ENCODE results near the gene CDKAL1. TPM values are rescaled to one million over a fixed set of nuclear protein-coding genes. Genes with fewer than 3 reads are reported as not detected.
"Not testable (repeated sequence)": the region's sequence is repeated elsewhere in the genome, so short reads cannot be mapped to it uniquely, and the experiment has no call there.

CDKAL1 gene
- polyA plus RNA-seq, 1 donor from 2014 or later, result 29.2 TPM

DNA sequence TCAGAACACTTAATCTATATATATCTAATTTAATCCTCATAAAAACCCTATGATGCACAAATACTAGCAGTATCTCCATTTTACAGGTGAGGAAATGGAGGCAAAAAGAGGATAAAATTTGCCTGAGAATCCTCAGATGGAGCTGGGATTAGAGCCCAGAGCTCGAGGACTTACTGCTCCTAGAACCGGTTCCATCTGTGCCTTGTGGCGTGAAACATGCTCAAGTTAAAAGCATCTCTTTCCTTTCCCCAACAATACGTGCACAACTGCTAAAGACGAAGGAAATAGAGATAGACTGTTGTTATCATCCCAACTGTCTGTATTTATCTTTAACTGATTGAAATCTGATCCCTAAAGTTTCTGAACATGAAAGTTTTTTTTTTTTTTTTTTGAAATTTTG, 691.7 kb downstream of the CDKAL1 start:
- Mint-ChIP-seq H3K27ac (no peak overlapping the region), H3K27me3 (no peaks in the 10 kb centered on the region), H3K36me3 (peaks cover 21% of the 10 kb centered on the region)

DNA sequence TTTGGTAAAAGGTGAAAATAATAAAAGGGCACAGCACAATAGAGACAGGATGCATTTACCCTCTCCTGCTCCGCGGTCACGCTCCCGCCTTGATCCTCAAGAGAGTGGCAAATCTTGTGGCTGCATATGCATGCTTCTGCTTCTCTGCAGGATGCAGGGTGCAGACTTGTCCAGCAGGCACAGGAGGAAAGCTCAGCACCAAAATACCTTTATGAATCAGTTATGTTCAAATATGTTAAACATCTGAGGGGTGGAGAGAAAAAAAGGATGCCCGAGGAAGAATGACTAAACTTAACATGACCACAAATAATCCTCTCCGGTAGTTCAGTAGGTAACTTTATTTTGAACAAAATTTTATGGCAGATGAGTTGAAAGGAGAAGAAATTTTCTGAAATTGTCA, 693.2 kb downstream of the CDKAL1 start:
- Mint-ChIP-seq H3K4me1 (no peaks in the 10 kb centered on the region), H3K27me3 (no peaks in the 10 kb centered on the region), H3K27ac (no peak overlapping the region), H3K4me3 (no peak overlapping the region), H3K36me3 (peaks cover 29% of the 10 kb centered on the region), H3K9me3 (no peaks in the 10 kb centered on the region)

More for the DNA sequence above, 691.7 kb downstream of the CDKAL1 start:
- no peaks in the 10 kb centered on the region for H3K4me1 Mint-ChIP-seq
- H3K4me3 Mint-ChIP-seq, result no peak overlapping the region
- H3K9me3 Mint-ChIP-seq, result no peaks in the 10 kb centered on the region

DNA sequence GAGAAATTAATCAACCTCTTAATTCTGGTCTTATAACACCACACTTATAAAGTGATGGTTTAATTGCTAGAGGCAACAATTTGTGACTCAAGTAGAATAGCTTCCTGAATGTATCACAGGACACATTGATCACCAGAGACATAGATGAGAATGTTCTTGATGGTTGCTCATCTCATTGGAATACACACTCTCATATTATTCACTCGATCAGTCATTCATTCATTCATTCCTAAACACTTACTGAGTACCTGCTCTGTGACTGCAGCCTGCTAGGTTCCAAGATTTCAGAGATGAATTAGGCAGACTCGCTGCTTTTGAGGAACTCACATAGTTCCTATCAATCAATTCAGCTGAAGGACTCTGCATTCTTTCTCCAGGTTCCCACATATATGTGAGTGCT, 694.2 kb downstream of the CDKAL1 start:
- no peaks in the 10 kb centered on the region for H3K4me1 Mint-ChIP-seq
- no peak overlapping the region for H3K4me3 Mint-ChIP-seq
- H3K9me3 Mint-ChIP-seq, result peaks cover 0 to 2% (median 0%) of the 10 kb centered on the region in 3 donors
- peaks cover 31% of the 10 kb centered on the region for H3K36me3 Mint-ChIP-seq
- no peak overlapping the region for H3K27ac Mint-ChIP-seq
- no peaks in the 10 kb centered on the region for H3K27me3 Mint-ChIP-seq

DNA sequence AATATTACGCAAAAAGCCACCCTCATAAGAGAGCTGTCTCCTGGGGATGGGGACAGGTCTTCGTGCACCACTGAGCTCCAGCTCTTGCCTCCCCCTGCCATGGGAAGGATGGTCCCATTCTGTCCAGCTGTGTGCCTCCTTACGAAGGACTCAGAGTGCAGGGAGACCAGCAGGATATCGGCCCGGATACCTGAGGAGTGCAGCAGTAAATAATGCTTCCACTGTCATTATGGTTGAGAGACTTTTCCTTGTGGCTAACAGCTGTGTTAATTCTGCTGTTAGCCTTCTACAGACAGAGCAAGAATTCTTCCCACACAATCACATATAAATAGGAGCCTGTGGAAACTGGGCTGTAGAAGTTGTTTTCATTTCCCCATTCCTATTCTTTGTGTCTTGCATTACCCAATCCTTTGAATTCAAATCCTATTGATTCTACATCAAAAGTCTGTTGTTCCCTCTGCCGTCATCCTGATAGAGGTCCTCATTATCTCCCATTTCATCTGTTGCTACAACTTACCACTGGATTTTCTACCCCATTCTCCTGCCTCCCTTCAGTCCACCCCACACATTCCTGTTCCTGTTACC, 694.7 kb downstream of the CDKAL1 start:
- Mint-ChIP-seq H3K4me1 (no peaks in the 10 kb centered on the region), H3K4me3 (no peak overlapping the region), H3K27ac (no peak overlapping the region), H3K9me3 (peaks cover 0 to 2% (median 0%) of the 10 kb centered on the region in 3 donors), H3K36me3 (peaks cover 34% of the 10 kb centered on the region), H3K27me3 (no peaks in the 10 kb centered on the region)

DNA sequence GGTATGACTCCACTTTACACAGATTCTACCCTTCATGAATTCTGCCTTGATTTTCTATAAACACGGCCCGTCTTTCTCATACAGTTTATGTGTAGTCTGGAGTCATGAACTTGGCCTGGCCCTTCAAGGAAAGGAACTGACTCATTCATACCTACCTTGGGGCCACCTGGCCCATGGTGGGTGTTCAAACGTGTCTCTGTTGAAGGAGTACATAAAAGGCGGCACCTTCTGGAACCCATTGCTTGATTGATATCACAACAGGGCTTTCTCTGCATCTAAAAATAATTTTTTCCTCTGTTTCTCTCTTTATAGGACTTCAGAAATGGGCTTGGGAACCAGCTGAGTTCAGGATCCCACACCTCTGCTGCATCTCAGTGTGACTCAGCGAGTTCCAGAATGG, 696.3 kb downstream of the CDKAL1 start:
- Mint-ChIP-seq H3K27ac (no peak overlapping the region), H3K36me3 (peaks cover 40% of the 10 kb centered on the region), H3K4me3 (no peak overlapping the region), H3K9me3 (peaks cover 2 to 6% (median 2%) of the 10 kb centered on the region in 3 donors), H3K27me3 (no peaks in the 10 kb centered on the region), H3K4me1 (peaks cover 0 to 3% (median 0%) of the 10 kb centered on the region in 3 donors)

DNA sequence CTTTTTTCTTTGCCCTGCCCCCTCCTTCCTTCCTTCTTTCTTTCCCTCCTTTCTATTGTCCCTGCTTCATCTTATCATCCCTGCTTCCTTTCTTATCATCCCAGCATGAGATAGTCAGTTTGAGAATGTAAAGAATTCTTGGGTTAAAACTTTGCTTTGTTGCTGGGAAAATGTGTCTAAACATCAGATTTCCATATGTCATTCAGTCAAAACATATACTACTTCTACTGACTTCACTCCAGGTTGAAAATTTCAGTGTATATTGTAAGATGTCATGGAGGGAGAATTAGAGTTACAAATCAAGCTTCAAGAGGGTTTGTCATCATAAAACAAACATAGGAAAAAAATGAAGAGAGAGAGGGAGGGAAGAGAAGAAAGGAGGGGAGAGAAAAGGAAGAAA, 700.9 kb downstream of the CDKAL1 start:
- Mint-ChIP-seq H3K27me3 (no peaks in the 10 kb centered on the region), H3K4me1 (peaks cover 0 to 3% (median 0%) of the 10 kb centered on the region in 3 donors), H3K27ac (no peak overlapping the region), H3K9me3 (peaks cover 6 to 22% (median 13%) of the 10 kb centered on the region in 3 donors), H3K36me3 (peaks cover 32% of the 10 kb centered on the region), H3K4me3 (no peak overlapping the region)

DNA sequence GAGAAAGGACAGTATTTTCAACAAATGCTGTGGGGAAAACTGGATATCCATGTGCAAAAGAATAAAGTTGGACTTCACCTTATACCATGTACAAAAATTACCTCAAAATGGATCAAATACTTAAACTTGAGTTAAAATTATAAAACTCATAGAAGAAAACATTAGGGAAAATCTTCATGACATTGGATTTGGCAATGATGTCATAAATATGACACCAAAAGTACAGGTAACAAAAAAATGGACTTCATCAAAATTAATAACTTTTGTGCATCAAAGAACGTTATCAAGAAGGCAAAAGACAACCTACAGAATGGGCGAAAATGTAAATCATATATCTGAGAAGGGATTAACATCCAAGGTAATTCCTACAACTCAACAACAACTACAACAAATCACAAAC, 704.0 kb downstream of the CDKAL1 start:
- H3K27ac Mint-ChIP-seq, result no peak overlapping the region
- no peaks in the 10 kb centered on the region for H3K27me3 Mint-ChIP-seq
- peaks cover 11% of the 10 kb centered on the region for H3K36me3 Mint-ChIP-seq
- peaks cover 8 to 22% (median 15%) of the 10 kb centered on the region in 3 donors for H3K9me3 Mint-ChIP-seq
- no peak overlapping the region for H3K4me3 Mint-ChIP-seq
- H3K4me1 Mint-ChIP-seq, result peaks cover 0 to 3% (median 0%) of the 10 kb centered on the region in 3 donors

DNA sequence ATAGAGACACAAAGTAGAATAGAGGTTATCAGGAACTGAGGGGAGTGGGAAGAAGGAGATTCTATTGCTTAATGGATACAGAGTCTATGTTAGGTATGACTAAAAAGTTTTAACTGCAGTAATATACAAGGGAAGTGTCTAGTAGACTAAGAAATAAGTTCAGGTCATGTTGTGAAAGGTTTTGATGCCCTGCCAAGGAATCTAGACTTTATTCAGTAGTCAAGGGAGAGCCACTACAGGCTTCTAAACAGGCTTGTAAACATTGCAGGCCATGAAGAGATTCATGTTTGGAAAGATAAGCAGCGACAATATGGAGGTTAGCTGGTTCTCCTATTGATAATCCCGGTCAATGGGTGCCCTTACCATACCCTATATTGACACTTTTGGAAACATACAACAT, 706.5 kb downstream of the CDKAL1 start:
- H3K27me3 Mint-ChIP-seq, result no peaks in the 10 kb centered on the region
- H3K4me1 Mint-ChIP-seq, result peaks cover 0 to under 1% (median 0%) of the 10 kb centered on the region in 3 donors
- H3K36me3 Mint-ChIP-seq, result no peaks in the 10 kb centered on the region
- peaks cover 6 to 16% (median 15%) of the 10 kb centered on the region in 3 donors for H3K9me3 Mint-ChIP-seq
- no peak overlapping the region for H3K27ac Mint-ChIP-seq
- H3K4me3 Mint-ChIP-seq, result no peak overlapping the region

DNA sequence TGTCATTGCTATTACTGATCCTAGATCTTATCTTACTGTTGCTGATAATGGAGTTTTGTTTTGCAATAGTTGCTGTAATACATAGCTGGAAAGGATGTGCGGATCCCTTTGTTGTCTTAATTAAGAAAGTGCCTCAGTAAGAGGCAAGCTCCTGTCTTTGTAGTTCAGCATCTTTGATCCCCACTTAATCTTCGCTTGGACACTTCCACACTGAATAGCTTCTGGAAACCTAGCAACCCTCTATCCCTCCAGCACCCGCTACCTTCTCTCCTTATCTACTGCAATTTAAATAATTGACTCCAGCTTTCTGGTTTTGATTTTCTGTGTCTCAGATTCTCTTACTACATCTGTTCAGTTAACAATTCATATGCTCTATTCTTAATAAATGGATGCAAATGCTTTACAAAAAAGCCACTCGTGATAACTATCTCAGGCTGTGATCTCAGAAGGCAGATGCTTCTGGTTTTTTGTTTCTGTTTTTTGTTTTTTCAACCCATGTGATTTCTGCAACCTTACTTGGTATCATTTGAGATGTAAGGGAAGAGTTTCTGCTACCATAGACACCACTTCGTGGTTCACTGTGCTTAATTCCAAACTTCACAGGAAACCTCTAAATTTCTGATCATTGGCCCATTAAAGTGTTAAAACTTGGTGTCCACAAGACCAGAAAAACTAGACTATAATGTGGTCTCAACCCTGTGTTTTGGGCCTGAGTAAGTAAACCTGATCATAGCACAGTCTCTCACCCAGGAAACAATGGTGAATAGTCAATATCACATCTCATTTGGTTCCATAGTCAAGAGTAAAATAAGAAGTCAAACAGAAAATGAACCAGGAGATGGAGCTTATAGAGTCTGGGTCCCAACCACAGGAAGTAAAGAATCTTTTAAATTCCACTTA, 707.2 kb downstream of the CDKAL1 start:
- H3K4me3 Mint-ChIP-seq, result no peak overlapping the region
- peaks cover under 1 to 2% (median 2%) of the 10 kb centered on the region in 3 donors for H3K4me1 Mint-ChIP-seq
- no peaks in the 10 kb centered on the region for H3K27me3 Mint-ChIP-seq
- H3K9me3 Mint-ChIP-seq, result peaks cover 6 to 16% (median 15%) of the 10 kb centered on the region in 3 donors
- H3K36me3 Mint-ChIP-seq, result peaks cover 1% of the 10 kb centered on the region
- H3K27ac Mint-ChIP-seq, result peak overlapping the region in 1 of 3 donors; percentile 1

DNA sequence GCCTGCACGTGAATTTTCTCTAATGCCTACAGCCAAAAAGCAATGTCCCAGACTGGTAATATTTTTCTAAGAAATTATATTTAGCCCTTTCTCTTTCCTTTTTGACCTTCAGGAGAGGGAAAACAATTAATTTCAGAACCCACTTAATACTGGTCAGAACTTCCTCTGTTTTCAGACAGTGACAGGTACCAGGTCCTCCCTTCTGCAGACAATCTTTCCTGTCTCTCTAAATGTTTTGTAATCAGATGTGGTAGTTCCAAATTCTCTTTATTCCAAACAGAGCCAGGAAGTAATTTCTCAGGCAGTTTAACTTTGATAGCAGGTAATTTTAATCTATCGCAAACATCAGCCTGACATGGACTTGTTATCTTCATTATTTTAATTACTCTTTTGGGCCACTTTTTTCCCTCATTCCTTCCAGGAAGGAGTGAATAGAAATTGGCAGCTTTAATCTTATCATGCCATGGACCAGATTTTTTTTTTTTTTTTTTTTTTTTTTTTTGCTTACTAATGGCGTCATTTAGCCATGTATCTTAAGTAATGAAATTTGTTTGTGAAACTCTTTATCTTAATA, 710.7 kb downstream of the CDKAL1 start:
- H3K4me3 Mint-ChIP-seq, result no peak overlapping the region
- no peak overlapping the region for H3K27ac Mint-ChIP-seq
- H3K4me1 Mint-ChIP-seq, result peaks cover 2 to 6% (median 4%) of the 10 kb centered on the region in 3 donors
- no peaks in the 10 kb centered on the region for H3K27me3 Mint-ChIP-seq
- peaks cover under 1 to 4% (median 2%) of the 10 kb centered on the region in 3 donors for H3K9me3 Mint-ChIP-seq
- peaks cover 2% of the 10 kb centered on the region for H3K36me3 Mint-ChIP-seq

DNA sequence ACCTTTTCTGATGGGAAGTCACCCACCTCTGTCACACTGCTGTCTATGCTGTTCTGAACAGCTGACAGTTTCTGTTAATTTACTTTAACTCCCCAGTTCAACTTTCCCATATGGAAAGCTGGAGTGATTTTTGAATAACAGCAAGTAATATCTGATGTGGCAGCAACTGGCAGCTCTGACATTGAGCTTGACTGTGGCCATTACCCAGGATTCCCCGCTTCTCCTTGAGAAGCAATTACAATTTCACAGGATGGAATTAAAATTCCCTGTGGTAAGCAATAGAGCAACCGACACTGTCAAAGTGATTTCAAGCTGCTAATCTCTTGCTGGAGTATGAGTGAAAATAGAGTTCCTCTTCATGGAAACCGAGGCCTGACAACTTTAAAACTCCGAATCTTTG, 711.2 kb downstream of the CDKAL1 start:
- Mint-ChIP-seq H3K4me3 (no peak overlapping the region), H3K4me1 (peaks cover 2 to 6% (median 4%) of the 10 kb centered on the region in 3 donors), H3K27ac (no peak overlapping the region)

DNA sequence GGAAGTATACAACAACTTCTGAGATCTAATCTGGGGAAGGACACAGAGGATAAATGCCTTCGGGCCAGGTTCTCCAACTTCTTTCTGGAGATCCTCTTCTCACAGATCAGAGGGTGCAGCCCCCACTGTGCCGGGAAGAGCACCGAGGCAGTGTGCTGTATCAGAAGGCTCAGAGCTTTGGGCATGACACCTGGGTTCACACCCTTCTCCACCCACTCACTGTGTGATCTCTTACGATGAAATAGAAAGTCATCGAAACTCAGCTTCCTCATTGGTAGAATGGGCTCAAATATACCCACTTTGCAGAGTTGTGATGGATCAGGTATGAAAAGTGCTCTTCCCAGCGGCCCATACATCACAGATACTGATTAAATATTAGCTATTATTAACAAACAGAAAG, 711.8 kb downstream of the CDKAL1 start:
- Mint-ChIP-seq H3K4me1 (peaks cover 2 to 6% (median 4%) of the 10 kb centered on the region in 3 donors), H3K9me3 (peaks cover 2 to 4% (median 2%) of the 10 kb centered on the region in 3 donors), H3K27me3 (peaks cover 2% of the 10 kb centered on the region), H3K4me3 (no peak overlapping the region), H3K36me3 (peaks cover 2% of the 10 kb centered on the region), H3K27ac (no peak overlapping the region)

More for the DNA sequence above, 711.2 kb downstream of the CDKAL1 start:
- H3K36me3 Mint-ChIP-seq, result peaks cover 2% of the 10 kb centered on the region
- H3K9me3 Mint-ChIP-seq, result peaks cover 2 to 3% (median 2%) of the 10 kb centered on the region in 3 donors
- no peaks in the 10 kb centered on the region for H3K27me3 Mint-ChIP-seq

DNA sequence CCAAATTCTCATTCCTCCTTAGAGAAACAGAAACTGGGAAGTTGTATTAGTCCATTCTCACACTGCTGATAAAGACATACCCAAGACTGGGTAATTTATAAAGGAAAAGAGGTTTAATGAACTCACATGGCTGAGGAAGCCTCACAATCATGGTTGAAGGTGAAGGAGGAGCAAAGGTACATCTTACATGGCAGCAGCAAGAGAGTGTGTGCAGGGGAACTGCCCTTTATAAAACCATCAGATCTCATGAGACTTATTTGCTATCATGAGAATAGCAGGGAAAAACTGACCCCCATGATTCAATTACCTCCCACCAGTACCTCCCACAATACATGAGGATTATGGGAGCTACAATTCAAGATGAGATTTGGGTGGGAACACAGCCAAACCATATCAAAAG, 720.2 kb downstream of the CDKAL1 start:
- not testable (repeated sequence) for H3K4me1 Mint-ChIP-seq, H3K4me3 Mint-ChIP-seq, H3K36me3 Mint-ChIP-seq, H3K27me3 Mint-ChIP-seq, H3K27ac Mint-ChIP-seq
- H3K9me3 Mint-ChIP-seq, result peaks cover 3 to 12% (median 6%) of the 10 kb centered on the region in 3 donors

DNA sequence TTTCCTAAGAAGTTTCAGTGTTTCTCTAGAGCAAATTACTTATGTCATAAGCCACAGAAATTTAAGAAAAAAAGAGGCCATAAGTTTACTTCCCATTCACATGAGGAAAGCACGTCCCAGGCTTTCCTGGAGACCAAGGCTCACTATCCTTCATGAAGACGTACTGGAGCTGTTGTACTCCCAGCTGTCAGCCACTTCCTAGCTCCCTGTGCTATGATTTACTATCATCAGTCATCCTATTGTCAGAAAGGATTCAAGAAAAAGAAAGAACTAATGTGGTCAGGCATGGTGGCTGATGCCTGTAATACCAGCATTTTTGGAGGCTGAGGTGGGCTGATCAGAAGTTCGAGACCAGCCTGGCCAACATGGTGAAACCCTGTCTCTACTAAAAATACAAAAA, 721.9 kb downstream of the CDKAL1 start:
- Mint-ChIP-seq H3K36me3 (no peaks in the 10 kb centered on the region), H3K27me3 (no peaks in the 10 kb centered on the region), H3K4me1 (no peaks in the 10 kb centered on the region), H3K27ac (no peak overlapping the region), H3K4me3 (no peak overlapping the region), H3K9me3 (peaks cover 3 to 8% (median 6%) of the 10 kb centered on the region in 3 donors)

DNA sequence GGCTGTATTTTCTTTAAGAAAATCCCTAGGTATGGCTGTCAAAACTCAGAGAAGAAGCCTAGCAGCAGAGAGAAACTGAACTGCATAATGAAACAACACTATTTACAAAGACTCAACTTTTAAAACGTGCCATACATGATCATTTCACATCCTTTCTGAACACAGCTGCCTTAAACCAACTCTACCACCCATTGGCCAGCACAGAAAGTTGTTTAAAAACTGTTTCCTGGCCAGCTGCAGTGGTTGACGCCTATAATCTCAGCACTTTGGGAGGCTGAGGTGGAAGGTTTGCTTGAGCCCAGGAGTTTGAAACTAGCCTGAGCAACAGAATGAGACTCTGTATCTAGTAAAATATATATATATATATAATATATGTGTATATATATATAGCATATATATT, 722.9 kb downstream of the CDKAL1 start:
- H3K4me1 Mint-ChIP-seq, result no peaks in the 10 kb centered on the region
- H3K36me3 Mint-ChIP-seq, result no peaks in the 10 kb centered on the region
- peaks cover 3 to 8% (median 6%) of the 10 kb centered on the region in 3 donors for H3K9me3 Mint-ChIP-seq
- no peak overlapping the region for H3K4me3 Mint-ChIP-seq
- H3K27me3 Mint-ChIP-seq, result no peaks in the 10 kb centered on the region
- H3K27ac Mint-ChIP-seq, result no peak overlapping the region
